GM19467 (cell line): ENCODE data around the gene UTF1.

Source experiments
- ATAC-seq: cut with Tn5 transposase; IDR thresholded peaks from one replicate; pipeline ENCODE4 v1.9.1; 2021; ENCODE audit warnings: mild to moderate bottlenecking, moderate library complexity; ENCODE audit not compliant: unreplicated experiment

Gene UTF1

GRCh38 chr10:133276435-133277201 lies 46.6 kb downstream of the UTF1 start, which contains the start of gene ADAM8:
Gene ADAM8, minus strand, starts transcription at chr10:133276868. Its CDS starts 51 bp downstream, at chr10:133276817.
- ATAC-seq = peak; percentile 36

GRCh38 chr10:133277277-133277992 lies 47.4 kb downstream of the UTF1 start:
- ATAC-seq = no peak

GRCh38 chr10:133277993-133278576 lies 48.1 kb downstream of the UTF1 start:
- no peak for ATAC-seq

- ATAC-seq = peak; percentile 36
Measured at GRCh38 chr10:133278577-133279265, 48.7 kb downstream of the UTF1 start.

- no peak for ATAC-seq
Measured at GRCh38 chr10:133279326-133280226, 49.6 kb downstream of the UTF1 start.

GRCh38 chr10:133280391-133281059 lies 50.5 kb downstream of the UTF1 start:
- ATAC-seq = no peak

GRCh38 chr10:133281084-133281483 lies 51.1 kb downstream of the UTF1 start:
- ATAC-seq = no peak
